ENCODE measurements around the gene RPS6KA2. TPM values are rescaled to one million over a fixed set of nuclear protein-coding genes. Genes with fewer than 3 reads are reported as not detected.

RPS6KA2 gene
- total RNA-seq, 2 donors from 2014 or later = 7.8 to 13.6 TPM

GRCh38 chr6:166454692-166455515 lies 172.1 kb downstream of the RPS6KA2 start:
- Histone ChIP-seq H3K9me3 (no peaks in the 10 kb centered on the region), H3K9ac (ENCODE audit: low read depth in 2 of 2, low read length in 2 of 2) (no peak overlapping the region), H3K27me3 (no peaks in the 10 kb centered on the region), H3K36me3 (no peaks in the 10 kb centered on the region), H3K4me3 (no peak overlapping the region), H3K4me1 (no peaks in the 10 kb centered on the region), H3K27ac (no peak overlapping the region)
- no peak for DNase-seq
- TF ChIP-seq, protein P1, sequence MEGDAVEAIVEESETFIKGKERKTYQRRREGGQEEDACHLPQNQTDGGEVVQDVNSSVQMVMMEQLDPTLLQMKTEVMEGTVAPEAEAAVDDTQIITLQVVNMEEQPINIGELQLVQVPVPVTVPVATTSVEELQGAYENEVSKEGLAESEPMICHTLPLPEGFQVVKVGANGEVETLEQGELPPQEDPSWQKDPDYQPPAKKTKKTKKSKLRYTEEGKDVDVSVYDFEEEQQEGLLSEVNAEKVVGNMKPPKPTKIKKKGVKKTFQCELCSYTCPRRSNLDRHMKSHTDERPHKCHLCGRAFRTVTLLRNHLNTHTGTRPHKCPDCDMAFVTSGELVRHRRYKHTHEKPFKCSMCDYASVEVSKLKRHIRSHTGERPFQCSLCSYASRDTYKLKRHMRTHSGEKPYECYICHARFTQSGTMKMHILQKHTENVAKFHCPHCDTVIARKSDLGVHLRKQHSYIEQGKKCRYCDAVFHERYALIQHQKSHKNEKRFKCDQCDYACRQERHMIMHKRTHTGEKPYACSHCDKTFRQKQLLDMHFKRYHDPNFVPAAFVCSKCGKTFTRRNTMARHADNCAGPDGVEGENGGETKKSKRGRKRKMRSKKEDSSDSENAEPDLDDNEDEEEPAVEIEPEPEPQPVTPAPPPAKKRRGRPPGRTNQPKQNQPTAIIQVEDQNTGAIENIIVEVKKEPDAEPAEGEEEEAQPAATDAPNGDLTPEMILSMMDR (IDR thresholded peaks at IDR 0.05) = no peak
- intact Hi-C loops (cut with DNase I) = no loop called here

- TF ChIP-seq, protein P1 (IDR thresholded peaks at IDR 0.05) = no peak
- Histone ChIP-seq H3K4me3 (no peak overlapping the region), H3K27me3 (no peaks in the 10 kb centered on the region), H3K9me3 (no peaks in the 10 kb centered on the region), H3K4me1 (no peaks in the 10 kb centered on the region), H3K36me3 (no peaks in the 10 kb centered on the region), H3K9ac (ENCODE audit: low read depth in 2 of 2, low read length in 2 of 2) (no peak overlapping the region), H3K27ac (no peak overlapping the region)
- intact Hi-C loops (cut with DNase I) = no loop called here
- DNase-seq = no peak
These were observed 173.4 kb downstream of the RPS6KA2 start for GRCh38 chr6:166453651-166454050.

GRCh38 chr6:166450167-166450873 lies 176.7 kb downstream of the RPS6KA2 start:
- Histone ChIP-seq H3K27ac (no peak overlapping the region), H3K4me1 (no peaks in the 10 kb centered on the region), H3K36me3 (no peaks in the 10 kb centered on the region), H3K9ac (ENCODE audit: low read depth in 2 of 2, low read length in 2 of 2) (no peak overlapping the region), H3K27me3 (no peaks in the 10 kb centered on the region), H3K9me3 (no peaks in the 10 kb centered on the region), H3K4me3 (no peak overlapping the region)
- intact Hi-C loops (cut with DNase I) = no loop called here
- DNase-seq = no peak
- TF ChIP-seq, protein P1 (IDR thresholded peaks at IDR 0.05) = no peak

DNA sequence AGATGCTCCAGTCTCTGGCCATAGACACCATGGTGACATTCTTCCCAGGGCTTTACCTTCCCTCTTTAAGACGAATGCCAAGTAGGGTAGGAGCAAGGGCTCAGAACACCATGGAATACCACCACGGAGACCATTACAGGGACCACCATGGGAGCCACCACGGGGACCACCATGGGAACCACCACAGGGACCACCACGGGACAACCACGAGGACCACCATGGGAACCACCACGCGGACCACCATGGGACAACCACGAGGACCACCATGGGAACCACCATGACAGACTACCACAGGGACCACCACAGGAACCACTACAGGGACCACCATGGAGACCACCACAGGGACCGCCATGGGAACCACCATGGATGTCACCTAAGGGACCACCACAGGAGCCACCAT lies 177.4 kb downstream of the RPS6KA2 start:
- Histone ChIP-seq H3K27ac (no peak overlapping the region), H3K9me3 (no peaks in the 10 kb centered on the region), H3K4me1 (no peaks in the 10 kb centered on the region), H3K36me3 (no peaks in the 10 kb centered on the region), H3K9ac (ENCODE audit: low read depth in 2 of 2, low read length in 2 of 2) (no peak overlapping the region), H3K27me3 (no peaks in the 10 kb centered on the region), H3K4me3 (no peak overlapping the region)
- TF ChIP-seq, protein P1 (IDR thresholded peaks at IDR 0.05) = no peak
- intact Hi-C loops (cut with DNase I) = no loop called here
- DNase-seq = no peak

DNA sequence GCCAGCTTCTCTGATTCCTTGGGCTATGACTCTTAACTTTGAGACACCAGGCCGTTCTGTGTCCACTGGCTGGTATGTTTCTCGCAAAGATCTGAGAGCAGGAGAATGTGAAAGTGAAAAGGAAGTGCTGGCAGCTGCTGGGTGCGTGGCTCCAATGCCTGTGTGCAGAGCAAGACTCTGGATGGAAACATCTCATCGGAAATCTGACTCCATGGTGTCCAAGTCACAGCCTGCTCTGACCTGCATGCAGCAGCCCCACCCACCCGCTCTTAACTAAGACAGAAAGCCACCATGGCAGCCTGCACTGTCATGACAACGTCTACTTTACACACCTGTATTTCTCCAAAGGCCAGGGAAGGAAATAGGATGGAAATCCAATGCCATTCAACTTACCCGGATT lies 178.0 kb downstream of the RPS6KA2 start:
- TF ChIP-seq, protein P1 (IDR thresholded peaks at IDR 0.05) = no peak
- Histone ChIP-seq H3K27ac (no peak overlapping the region), H3K36me3 (no peaks in the 10 kb centered on the region), H3K27me3 (no peaks in the 10 kb centered on the region), H3K4me3 (no peak overlapping the region), H3K9me3 (no peaks in the 10 kb centered on the region), H3K4me1 (no peaks in the 10 kb centered on the region), H3K9ac (ENCODE audit: low read depth in 2 of 2, low read length in 2 of 2) (no peak overlapping the region)
- intact Hi-C loops (cut with DNase I) = no loop called here
- no peak for DNase-seq

Measured in colonic mucosa (tissue), 4 donors.